Osteocyte (in vitro differentiated cells): ENCODE measurements around the gene WDR6. TPM values are rescaled to one million over a fixed set of nuclear protein-coding genes. Genes with fewer than 3 reads are reported as not detected.

Experiments used
- DNase-seq: peaks from one replicate; pipeline ENCODE4 v3.0.0; 2021; ENCODE audit warnings: mixed read lengths; ENCODE audit not compliant: unreplicated experiment; ENCODE audit errors: extremely low spot score
- H3K27ac Mint-ChIP-seq: one replicate; pipeline ENCODE4 v1.8.0; 2021; ENCODE audit warnings: mild to moderate bottlenecking, mixed read lengths; ENCODE audit not compliant: unreplicated experiment
- H3K27me3 Mint-ChIP-seq: one replicate; pipeline ENCODE4 v1.8.0; 2021; ENCODE audit warnings: mixed read lengths; ENCODE audit not compliant: unreplicated experiment
- H3K36me3 Mint-ChIP-seq: one replicate; pipeline ENCODE4 v1.8.0; 2021; ENCODE audit warnings: mixed read lengths; ENCODE audit not compliant: unreplicated experiment
- H3K4me1 Mint-ChIP-seq: one replicate; pipeline ENCODE4 v1.8.0; 2021; ENCODE audit warnings: mixed read lengths; ENCODE audit not compliant: unreplicated experiment
- H3K4me3 Mint-ChIP-seq: one replicate; pipeline ENCODE4 v1.8.0; 2021; ENCODE audit warnings: mild to moderate bottlenecking, moderate library complexity, mixed read lengths; ENCODE audit not compliant: unreplicated experiment
- H3K9me3 Mint-ChIP-seq: one replicate; pipeline ENCODE4 v1.8.0; 2021; ENCODE audit warnings: mixed read lengths; ENCODE audit not compliant: unreplicated experiment
- total RNA-seq: library from RNA; stranded (reverse); gene quantifications from 2 replicates; pipeline ENCODE4 v1.2.1, GENCODE V29; 2021
- TF ChIP-seq, protein P1 (sequence below): fragments of 200-600 bp; sonication (generic); IDR thresholded peaks from 2 replicates; pipeline ENCODE4 v1.5.0; 2021; ENCODE audit warnings: antibody characterized with exemption, mild to moderate bottlenecking, moderate library complexity

The WDR6 gene
- total RNA-seq, 1 donor from 2014 or later, result 236 TPM

GRCh38 chr3:48963591-48963990, 43.6 kb upstream of the WDR6 start:
- Mint-ChIP-seq H3K9me3 (no peaks in the 10 kb centered on the region), H3K36me3 (peaks cover 29% of the 10 kb centered on the region), H3K4me1 (peaks cover 10% of the 10 kb centered on the region), H3K4me3 (no peak overlapping the region), H3K27me3 (no peaks in the 10 kb centered on the region), H3K27ac (no peak overlapping the region)
- no peak for DNase-seq
- TF ChIP-seq, protein P1, sequence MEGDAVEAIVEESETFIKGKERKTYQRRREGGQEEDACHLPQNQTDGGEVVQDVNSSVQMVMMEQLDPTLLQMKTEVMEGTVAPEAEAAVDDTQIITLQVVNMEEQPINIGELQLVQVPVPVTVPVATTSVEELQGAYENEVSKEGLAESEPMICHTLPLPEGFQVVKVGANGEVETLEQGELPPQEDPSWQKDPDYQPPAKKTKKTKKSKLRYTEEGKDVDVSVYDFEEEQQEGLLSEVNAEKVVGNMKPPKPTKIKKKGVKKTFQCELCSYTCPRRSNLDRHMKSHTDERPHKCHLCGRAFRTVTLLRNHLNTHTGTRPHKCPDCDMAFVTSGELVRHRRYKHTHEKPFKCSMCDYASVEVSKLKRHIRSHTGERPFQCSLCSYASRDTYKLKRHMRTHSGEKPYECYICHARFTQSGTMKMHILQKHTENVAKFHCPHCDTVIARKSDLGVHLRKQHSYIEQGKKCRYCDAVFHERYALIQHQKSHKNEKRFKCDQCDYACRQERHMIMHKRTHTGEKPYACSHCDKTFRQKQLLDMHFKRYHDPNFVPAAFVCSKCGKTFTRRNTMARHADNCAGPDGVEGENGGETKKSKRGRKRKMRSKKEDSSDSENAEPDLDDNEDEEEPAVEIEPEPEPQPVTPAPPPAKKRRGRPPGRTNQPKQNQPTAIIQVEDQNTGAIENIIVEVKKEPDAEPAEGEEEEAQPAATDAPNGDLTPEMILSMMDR, result no peak

GRCh38 chr3:48966367-48966766, 40.8 kb upstream of the WDR6 start:
- Mint-ChIP-seq H3K4me3 (no peak overlapping the region), H3K4me1 (peaks cover 5% of the 10 kb centered on the region), H3K27me3 (no peaks in the 10 kb centered on the region), H3K9me3 (no peaks in the 10 kb centered on the region), H3K36me3 (peaks cover 43% of the 10 kb centered on the region), H3K27ac (no peak overlapping the region)
- TF ChIP-seq, protein P1, result no peak
- DNase-seq, result no peak

- Mint-ChIP-seq H3K4me1 (peaks cover 5% of the 10 kb centered on the region), H3K27me3 (no peaks in the 10 kb centered on the region), H3K4me3 (no peak overlapping the region), H3K9me3 (no peaks in the 10 kb centered on the region), H3K36me3 (peaks cover 46% of the 10 kb centered on the region), H3K27ac (no peak overlapping the region)
- no peak for DNase-seq
- TF ChIP-seq, protein P1, result no peak
Observed at GRCh38 chr3:48966876-48967361, 40.3 kb upstream of the WDR6 start.

DNA sequence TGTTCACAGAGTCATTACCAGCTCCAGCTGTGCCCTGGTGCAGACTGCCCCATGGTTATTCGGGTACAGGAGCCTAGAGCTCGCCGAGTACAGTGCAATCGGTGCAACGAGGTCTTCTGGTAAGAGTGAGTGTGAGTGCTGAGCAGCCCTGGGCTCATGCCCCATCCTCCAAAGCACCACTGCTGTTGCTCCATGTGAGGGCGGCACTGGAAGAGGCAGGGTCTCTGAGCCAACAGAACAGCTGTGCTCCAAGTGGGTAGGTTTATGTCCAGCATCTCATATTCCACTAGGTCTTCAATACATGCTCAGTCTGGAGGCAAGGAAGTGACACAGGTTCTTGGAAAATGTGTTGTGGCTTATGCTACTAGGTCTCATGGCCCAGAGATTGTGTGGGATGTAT, 36.6 kb upstream of the WDR6 start:
- peaks cover 53% of the 10 kb centered on the region for H3K36me3 Mint-ChIP-seq
- H3K9me3 Mint-ChIP-seq, result no peaks in the 10 kb centered on the region
- peaks cover 5% of the 10 kb centered on the region for H3K4me1 Mint-ChIP-seq
- H3K4me3 Mint-ChIP-seq, result no peak overlapping the region
- TF ChIP-seq, protein P1, result no peak
- no peaks in the 10 kb centered on the region for H3K27me3 Mint-ChIP-seq
- no peak for DNase-seq
- no peak overlapping the region for H3K27ac Mint-ChIP-seq

- TF ChIP-seq, protein P1, result no peak
- H3K9me3 Mint-ChIP-seq, result no peaks in the 10 kb centered on the region
- H3K36me3 Mint-ChIP-seq, result peaks cover 52% of the 10 kb centered on the region
- DNase-seq, result no peak
- H3K4me3 Mint-ChIP-seq, result no peak overlapping the region
- H3K27me3 Mint-ChIP-seq, result no peaks in the 10 kb centered on the region
- H3K27ac Mint-ChIP-seq, result no peak overlapping the region
- H3K4me1 Mint-ChIP-seq, result no peaks in the 10 kb centered on the region
Observed at GRCh38 chr3:48974076-48974864, 32.9 kb upstream of the WDR6 start.
